Mucosa of gallbladder (tissue), 1 donor: Measurements from ENCODE around the gene PCDHGA4. TPM values are rescaled to one million over a fixed set of nuclear protein-coding genes. Genes with fewer than 3 reads are reported as not detected.
"Not testable (repeated sequence)": the region's sequence is repeated elsewhere in the genome, so short reads cannot be mapped to it uniquely, and the experiment has no call there.

Experiments
- DNase-seq: peaks from one replicate; pipeline ENCODE4 v3.0.0-alpha.2; 2020; ENCODE audit warnings: low spot score
- total RNA-seq: library from RNA; stranded (reverse); gene quantifications from one replicate; pipeline ENCODE4 v1.2.1, GENCODE V29; 2021
- donor health status: DM: no; HTN: no; CAD: no.

PCDHGA4 gene
- 3.3 TPM for total RNA-seq

DNA sequence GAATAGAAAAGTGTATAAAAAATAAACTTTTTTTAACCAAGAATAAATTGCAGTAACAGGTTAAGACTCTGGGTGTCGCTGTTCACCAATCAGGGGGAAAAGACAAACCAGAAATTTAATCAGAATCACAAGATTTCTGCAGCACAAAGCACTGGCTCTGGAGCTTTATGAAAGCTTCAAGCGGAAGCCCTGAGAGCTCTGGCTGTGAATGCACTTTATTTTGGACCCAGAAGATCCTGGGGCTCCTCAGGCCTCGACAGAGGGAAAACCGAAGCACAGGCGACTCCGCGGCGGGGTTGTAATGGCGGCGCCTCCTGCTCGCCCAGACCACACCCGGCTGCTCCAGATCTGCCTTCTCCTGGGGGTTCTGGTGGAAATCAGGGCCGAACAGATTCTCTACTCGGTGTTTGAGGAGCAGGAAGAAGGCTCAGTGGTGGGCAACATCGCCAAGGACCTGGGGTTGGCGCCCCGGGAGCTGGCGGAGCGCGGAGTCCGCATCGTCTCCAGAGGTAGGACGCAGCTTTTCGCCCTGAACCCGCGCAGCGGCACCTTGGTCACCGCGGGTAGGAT, at the start of gene PCDHGA4:
Gene PCDHGA4 (plus strand): TSS at position 122 of the 570 bp plus-strand sequence. CDS start 87 bp downstream, at position 209.
- DNase-seq, result no peak

DNA sequence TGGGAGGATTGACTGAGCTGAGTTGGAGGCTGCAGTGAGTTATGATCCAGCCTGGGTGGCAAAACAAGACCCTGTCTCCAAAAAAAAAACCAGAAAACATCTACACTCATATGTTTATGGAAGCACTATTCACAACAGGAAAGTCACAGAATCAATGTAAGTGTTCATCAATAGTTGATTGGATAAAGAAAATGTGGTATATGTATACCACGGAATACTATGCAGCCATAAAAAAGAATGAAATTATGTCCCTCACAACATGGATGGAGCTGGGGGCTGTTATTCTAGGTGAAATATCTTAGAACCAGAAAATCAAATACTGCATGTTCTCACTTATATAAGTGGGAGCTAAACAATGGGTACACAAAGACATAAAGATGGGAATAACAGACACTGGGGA, 48.2 kb upstream of the PCDHGA4 start:
- DNase-seq, result no peak

GRCh38 chr5:141313711-141314110, 41.1 kb upstream of the PCDHGA4 start:
- DNase-seq, result no peak

DNA sequence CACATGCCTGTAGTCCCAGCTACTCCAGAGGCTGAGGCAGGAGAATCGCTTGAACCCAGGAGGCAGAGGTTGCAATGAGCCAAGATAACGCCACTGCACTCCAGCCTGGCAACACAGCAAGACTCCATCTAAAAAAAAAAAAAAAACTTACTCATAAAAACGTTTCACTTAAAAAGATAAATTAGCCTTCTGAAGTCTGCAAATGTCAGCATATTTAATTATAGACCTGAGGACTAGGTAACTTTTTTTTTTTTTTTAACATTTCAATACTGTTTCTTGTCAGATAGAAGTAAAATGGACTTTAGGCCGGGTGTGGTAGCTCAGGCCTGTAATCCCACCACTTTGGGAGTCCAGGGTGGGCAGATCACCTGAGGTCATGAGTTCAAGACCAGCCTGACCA, 37.9 kb upstream of the PCDHGA4 start:
- DNase-seq, result not testable (repeated sequence)

DNA sequence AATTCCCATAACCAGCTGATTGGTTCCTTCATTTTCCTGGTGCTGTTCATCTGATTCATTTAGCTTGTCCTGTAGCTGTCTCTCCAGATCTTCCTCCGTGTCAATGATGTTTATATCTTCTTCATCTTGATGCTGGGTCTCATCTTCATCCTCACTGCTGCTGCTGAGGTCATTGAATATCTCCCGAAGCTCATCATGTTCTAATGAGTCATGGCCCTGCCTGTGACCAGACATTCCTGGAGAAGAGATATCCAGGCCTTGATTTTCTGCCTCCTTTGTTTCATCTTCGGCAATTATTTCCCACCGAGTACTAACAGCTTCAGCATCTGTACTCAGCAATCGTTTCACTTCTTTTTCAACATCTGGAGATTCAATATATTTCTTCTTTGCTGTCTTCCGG, 35.6 kb upstream of the PCDHGA4 start:
- no peak for DNase-seq

DNA sequence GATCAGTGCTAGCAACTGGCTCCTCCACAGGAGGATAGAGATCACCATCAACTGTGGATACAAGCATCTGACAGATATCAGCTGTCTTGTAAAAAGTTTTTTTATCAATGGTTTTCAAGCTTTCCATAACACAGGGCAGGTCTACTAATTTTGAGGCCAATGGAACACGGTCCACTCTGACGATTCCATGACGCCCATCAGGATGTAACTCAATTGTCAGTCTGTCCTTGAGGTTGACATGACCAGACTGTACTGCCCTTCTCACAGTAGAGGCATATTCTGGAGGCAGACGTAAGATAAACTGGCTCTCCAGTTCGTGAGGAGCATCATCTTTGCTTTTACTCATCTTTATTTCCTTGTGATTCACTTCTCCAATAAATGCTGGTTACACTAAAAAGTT, 35.1 kb upstream of the PCDHGA4 start:
- DNase-seq, result no peak

- DNase-seq, result peak; percentile 91
Measured at GRCh38 chr5:141320225-141321169, 34.3 kb upstream of the PCDHGA4 start, which contains the start of gene TAF7. Gene TAF7, minus strand, starts transcription at chr5:141320784. Its CDS starts 740 bp downstream, at chr5:141320044.

DNA sequence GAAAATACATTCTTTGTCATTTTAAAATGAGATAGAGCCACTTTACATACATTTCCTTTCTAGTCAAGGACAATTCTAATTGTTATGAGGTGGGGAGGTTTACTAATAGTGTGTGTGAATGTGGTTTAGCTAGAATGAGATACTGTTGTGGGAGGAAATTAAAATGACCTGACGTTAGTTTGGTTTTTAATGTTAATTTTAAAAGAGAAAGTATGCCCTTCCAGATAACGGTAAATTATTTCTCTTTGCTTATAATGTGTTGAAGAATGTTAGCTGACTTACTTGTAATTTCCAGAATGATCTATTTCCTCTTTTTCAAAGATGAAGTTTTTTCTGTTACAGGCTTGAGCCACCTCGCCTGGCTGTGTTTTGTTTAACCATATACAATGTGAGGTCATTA, 32.6 kb upstream of the PCDHGA4 start:
- DNase-seq, result no peak

GRCh38 chr5:141326088-141326854, 28.6 kb upstream of the PCDHGA4 start:
- peak; percentile 44 for DNase-seq

GRCh38 chr5:141328231-141328630, 26.6 kb upstream of the PCDHGA4 start:
- DNase-seq, result no peak

DNA sequence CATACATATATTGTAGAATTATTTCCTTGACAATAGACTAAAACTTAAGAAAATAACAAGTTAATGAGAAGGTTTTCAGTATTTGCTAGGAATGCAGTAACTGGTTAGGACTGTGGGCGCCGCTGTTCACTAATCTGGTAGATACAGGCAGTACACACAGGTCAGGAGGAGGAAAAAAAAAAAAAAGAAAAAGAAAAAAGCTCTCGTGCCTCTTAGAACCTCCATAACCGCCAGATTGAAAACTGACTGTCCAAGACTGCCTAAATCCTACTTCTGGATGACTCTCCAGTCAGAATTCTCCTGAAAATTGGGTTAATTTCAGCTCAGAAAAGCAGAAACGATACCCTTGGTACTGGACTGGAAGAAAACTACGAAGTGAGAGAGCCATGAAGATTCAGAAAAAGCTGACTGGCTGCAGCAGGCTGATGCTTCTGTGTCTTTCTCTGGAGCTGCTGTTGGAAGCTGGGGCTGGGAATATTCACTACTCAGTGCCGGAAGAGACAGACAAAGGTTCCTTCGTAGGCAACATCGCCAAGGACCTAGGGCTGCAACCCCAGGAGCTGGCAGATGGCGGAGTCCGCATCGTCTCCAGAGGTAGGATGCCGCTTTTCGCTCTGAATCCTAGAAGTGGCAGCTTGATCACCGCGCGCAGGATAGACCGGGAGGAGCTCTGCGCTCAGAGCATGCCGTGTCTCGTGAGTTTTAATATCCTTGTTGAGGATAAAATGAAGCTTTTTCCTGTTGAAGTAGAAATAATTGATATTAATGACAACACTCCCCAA, 24.3 kb upstream of the PCDHGA4 start, which contains the start of gene PCDHGA1:
Gene PCDHGA1 (plus strand): TSS at position 216 of the 782 bp plus-strand sequence.
- no peak for DNase-seq

DNA sequence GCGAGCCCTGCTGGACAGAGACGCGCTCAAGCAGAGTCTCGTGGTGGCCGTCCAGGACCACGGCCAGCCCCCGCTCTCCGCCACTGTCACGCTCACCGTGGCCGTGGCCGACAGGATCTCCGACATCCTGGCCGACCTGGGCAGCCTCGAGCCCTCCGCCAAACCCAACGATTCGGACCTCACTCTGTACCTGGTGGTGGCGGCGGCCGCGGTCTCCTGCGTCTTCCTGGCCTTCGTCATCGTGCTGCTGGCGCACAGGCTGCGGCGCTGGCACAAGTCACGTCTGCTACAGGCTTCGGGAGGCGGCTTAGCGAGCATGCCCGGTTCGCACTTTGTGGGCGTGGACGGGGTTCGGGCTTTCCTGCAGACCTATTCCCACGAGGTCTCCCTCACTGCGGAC, 22.2 kb upstream of the PCDHGA4 start:
- not testable (repeated sequence) for DNase-seq

GRCh38 chr5:141338538-141339306, 16.1 kb upstream of the PCDHGA4 start, which contains the start of gene PCDHGA2:
Gene PCDHGA2, plus strand, starts transcription at chr5:141338760.
- no peak for DNase-seq

- DNase-seq, result not testable (repeated sequence)
Measured at GRCh38 chr5:141340781-141341354, 14.0 kb upstream of the PCDHGA4 start.

DNA sequence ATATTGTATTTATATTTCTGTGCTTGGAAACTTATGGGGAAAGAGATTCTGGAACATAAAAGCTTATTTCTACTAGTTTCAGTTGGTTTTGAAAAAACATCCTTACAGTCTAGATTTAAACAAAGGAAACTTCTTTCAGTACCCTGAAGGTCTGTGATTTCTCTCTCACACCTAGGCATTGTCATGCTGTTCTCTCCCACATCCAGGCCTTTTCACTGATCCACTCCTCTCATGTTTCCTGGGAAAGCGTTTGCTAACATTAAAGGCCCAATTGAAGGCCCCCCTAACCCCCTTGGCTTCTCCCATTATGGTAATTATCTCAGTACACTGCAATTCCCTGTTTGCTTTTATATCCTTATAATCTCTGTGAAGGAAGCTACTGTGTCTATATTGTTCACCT, 12.0 kb upstream of the PCDHGA4 start:
- DNase-seq, result no peak

GRCh38 chr5:141343242-141343952, 11.4 kb upstream of the PCDHGA4 start, which contains the start of gene PCDHGA3:
Gene PCDHGA3, plus strand, starts transcription at chr5:141343829. Its CDS starts 205 bp downstream, at chr5:141344034.
- no peak for DNase-seq

GRCh38 chr5:141343953-141344463, 10.8 kb upstream of the PCDHGA4 start:
- no peak for DNase-seq

- DNase-seq, result no peak
Measured at GRCh38 chr5:141345327-141345726, 9.5 kb upstream of the PCDHGA4 start.

DNA sequence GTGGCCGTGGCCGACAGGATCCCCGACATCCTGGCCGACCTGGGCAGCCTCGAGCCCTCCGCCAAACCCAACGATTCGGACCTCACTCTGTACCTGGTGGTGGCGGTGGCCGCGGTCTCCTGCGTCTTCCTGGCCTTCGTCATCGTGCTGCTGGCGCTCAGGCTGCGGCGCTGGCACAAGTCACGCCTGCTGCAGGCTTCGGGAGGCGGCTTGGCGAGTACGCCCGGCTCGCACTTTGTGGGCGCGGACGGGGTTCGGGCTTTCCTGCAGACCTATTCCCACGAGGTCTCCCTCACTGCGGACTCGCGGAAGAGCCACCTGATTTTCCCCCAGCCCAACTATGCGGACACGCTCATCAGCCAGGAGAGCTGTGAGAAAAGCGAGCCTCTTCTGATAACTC, 8.8 kb upstream of the PCDHGA4 start:
- DNase-seq, result not testable (repeated sequence)
